ENCODE results near the gene RPA1. TPM values are rescaled to one million over a fixed set of nuclear protein-coding genes. Genes with fewer than 3 reads are reported as not detected.
A peak's percentile ranks its signal among the peaks of the same experiment; 100 is the strongest.

Gene RPA1
- total and polyA plus RNA-seq, 9 of the 15 experiments (the other 6 are each of a cell fraction or from before 2014, with no cell fraction given) = 25.2 to 125 (median 47.4) TPM

GRCh38 chr17:1829592-1830257, at the start of gene RPA1, which contains the start of gene SMYD4 (continued):
- TF ChIP-seq BRF2 (IDR thresholded peaks at IDR 0.05; ENCODE audit: borderline replicate concordance, insufficient read depth, insufficient read length) (no peak), CHCHD3 (CRISPR knock-in tag; IDR thresholded peaks at IDR 0.05) (no peak), DDX20 (tag; IDR thresholded peaks at IDR 0.05; ENCODE audit: low read depth) (no peak), NFXL1 (CRISPR knock-in tag; IDR thresholded peaks at IDR 0.05) (no peak), ZNF165 (CRISPR knock-in tag; IDR thresholded peaks at IDR 0.05; ENCODE audit: borderline replicate concordance) (no peak), ZNF511 (CRISPR knock-in tag; IDR thresholded peaks at IDR 0.05) (no peak), ZNF175 (CRISPR knock-in tag; IDR thresholded peaks at IDR 0.05; ENCODE audit: low read depth) (no peak), U2AF1 (optimal IDR thresholded peaks at IDR 0.05; ENCODE audit: low read depth, low read length) (no peak), MTA3 (IDR thresholded peaks at IDR 0.05; ENCODE audit: borderline replicate concordance) (0 out of 2 replicates have a peak, but pooled peaks have one; percentile 31), GATAD2B (IDR thresholded peaks at IDR 0.05; ENCODE audit: borderline replicate concordance) (peak; percentile 67; the same call in 1 of the 2 replicates), ZNF707 (CRISPR knock-in tag; conservative IDR thresholded peaks at IDR 0.05) (no peak), ZEB2 (IDR thresholded peaks at IDR 0.05) (no peak), HOXB6 (CRISPR knock-in tag; IDR thresholded peaks at IDR 0.05; ENCODE audit: borderline replicate concordance) (no peak), ZNF444 (CRISPR knock-in tag; IDR thresholded peaks at IDR 0.05) (no peak), ETV1 (tag; conservative IDR thresholded peaks at IDR 0.05; ENCODE audit: low read depth) (no peak), CEBPZ (IDR thresholded peaks at IDR 0.05; ENCODE audit: borderline replicate concordance, low read depth, low read length) (no peak), ETV6 (IDR thresholded peaks at IDR 0.05; ENCODE audit: borderline replicate concordance in 1 of 2, low read depth in 2 of 2, low read length in 1 of 2) (no peak), ETV6 (CRISPR knock-in tag; IDR thresholded peaks at IDR 0.05; ENCODE audit: borderline replicate concordance) (no peak), PREB (CRISPR knock-in tag; IDR thresholded peaks at IDR 0.05) (no peak), ZBTB8A (IDR thresholded peaks at IDR 0.05; ENCODE audit: partially characterized antibody) (no peak), ZNF232 (CRISPR knock-in tag; IDR thresholded peaks at IDR 0.05) (no peak), FOXK1 (CRISPR knock-in tag; IDR thresholded peaks at IDR 0.05; ENCODE audit: borderline replicate concordance) (no peak), ZSCAN32 (CRISPR knock-in tag; IDR thresholded peaks at IDR 0.05) (no peak)
